ENCODE results near the gene ZDHHC12. TPM values are rescaled to one million over a fixed set of nuclear protein-coding genes. Genes with fewer than 3 reads are reported as not detected.

ZDHHC12 gene
- total and polyA plus RNA-seq, 2 experiments from 2014 or later = 58.7 to 68.3 TPM

DNA sequence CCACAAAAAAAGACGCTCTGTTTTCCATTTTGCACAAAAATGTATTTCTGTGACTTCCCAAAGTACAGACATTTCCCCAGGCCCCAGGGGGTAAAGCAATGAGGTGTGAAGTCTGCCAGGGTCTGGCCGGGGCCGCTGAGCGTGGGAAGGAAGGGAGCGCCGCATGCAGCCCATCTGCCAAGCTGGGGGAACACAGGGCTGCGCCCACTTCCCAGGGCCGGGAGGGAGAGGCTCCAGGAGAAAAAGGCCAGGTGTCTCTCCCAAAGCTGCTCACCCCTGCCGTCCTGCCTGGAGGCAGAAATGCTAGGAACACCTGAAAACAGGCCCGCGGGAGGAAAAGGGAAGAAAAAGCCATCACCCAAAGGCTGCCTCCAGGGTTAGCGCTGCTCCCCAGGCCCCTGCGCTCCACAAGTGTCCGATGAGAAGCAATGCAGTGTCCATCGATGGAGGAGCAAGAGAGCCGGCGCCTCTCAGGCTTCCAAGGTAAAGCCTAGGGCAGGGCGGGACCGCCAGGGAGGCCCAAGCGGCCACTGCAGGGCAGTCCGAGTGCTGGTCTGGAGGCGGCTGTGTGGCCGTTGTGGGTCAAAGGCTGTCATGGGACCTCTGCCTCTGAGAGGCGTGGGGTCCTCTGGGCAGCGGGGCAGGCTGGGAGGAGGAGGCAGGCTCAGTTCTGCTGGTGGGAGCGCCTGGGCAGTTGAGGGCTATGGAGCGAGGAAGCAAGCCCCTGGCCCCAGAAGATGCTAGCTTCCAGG, 6.0 kb upstream of the ZDHHC12 start:
- no peaks in the 10 kb centered on the region for H3K36me3 ChIP-seq
- H3K27me3 ChIP-seq = no peaks in the 10 kb centered on the region
- H3K27ac ChIP-seq = no peak overlapping the region
- H3K9me3 ChIP-seq (ENCODE audit: low read depth) = no peaks in the 10 kb centered on the region
- TF ChIP-seq, protein P1, sequence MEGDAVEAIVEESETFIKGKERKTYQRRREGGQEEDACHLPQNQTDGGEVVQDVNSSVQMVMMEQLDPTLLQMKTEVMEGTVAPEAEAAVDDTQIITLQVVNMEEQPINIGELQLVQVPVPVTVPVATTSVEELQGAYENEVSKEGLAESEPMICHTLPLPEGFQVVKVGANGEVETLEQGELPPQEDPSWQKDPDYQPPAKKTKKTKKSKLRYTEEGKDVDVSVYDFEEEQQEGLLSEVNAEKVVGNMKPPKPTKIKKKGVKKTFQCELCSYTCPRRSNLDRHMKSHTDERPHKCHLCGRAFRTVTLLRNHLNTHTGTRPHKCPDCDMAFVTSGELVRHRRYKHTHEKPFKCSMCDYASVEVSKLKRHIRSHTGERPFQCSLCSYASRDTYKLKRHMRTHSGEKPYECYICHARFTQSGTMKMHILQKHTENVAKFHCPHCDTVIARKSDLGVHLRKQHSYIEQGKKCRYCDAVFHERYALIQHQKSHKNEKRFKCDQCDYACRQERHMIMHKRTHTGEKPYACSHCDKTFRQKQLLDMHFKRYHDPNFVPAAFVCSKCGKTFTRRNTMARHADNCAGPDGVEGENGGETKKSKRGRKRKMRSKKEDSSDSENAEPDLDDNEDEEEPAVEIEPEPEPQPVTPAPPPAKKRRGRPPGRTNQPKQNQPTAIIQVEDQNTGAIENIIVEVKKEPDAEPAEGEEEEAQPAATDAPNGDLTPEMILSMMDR (IDR thresholded peaks at IDR 0.05; ENCODE audit: low read depth, low read length) = no peak
- H3K4me1 ChIP-seq (ENCODE audit: low read depth) = no peaks in the 10 kb centered on the region
- no peak overlapping the region for H3K4me3 ChIP-seq
- DNase-seq (ENCODE audit: low read depth in 1 of 2, low spot score in 1 of 2) = no peak

DNA sequence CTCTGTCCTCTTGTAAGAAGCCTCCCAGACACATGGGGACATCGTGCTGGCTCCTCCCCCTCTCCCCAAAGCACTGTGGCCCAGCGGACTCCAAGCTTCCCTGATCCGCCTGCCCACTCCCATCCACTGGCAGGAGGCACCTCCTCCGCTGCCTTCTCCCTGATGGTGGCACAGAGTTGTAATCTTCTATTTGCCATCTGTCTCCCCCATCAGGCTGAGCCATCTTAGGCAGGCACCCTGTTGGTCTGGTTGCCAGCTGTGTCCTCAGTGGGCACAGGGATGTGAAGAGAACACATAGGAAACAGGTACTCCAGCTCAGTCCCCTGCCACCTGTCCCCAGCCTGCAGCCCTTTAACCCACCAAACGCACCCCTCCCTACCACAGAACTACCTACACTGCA, 5.4 kb upstream of the ZDHHC12 start:
- Histone ChIP-seq H3K36me3 (no peaks in the 10 kb centered on the region), H3K27me3 (no peaks in the 10 kb centered on the region), H3K4me3 (no peak overlapping the region), H3K27ac (no peak overlapping the region), H3K4me1 (ENCODE audit: low read depth) (no peaks in the 10 kb centered on the region), H3K9me3 (ENCODE audit: low read depth) (no peaks in the 10 kb centered on the region)
- DNase-seq (ENCODE audit: low read depth in 1 of 2, low spot score in 1 of 2) = no peak
- TF ChIP-seq, protein P1 (IDR thresholded peaks at IDR 0.05; ENCODE audit: low read depth, low read length) = no peak

DNA sequence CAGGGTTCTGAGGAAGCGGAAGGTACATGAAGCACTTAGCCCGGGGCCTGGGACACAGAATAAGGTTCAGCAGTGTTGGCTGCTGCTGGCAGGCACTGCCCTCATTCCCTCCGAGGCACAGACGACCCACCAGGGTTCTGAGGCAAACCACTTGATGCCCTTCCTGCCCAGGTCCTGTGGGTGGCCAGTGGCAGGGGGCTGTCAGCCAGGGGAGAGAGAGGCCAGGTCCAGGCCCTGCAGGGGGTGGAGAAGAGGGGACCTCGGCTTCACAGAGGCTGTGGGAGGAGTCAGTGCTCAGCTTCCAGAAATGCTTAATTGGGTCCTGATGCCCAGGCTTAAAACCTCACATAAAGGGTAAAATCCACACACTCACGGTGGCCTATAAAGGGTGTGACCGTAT, 4.4 kb upstream of the ZDHHC12 start:
- H3K27me3 ChIP-seq = no peaks in the 10 kb centered on the region
- H3K27ac ChIP-seq = no peak overlapping the region
- no peaks in the 10 kb centered on the region for H3K4me1 ChIP-seq (ENCODE audit: low read depth)
- H3K4me3 ChIP-seq = no peak overlapping the region
- DNase-seq (ENCODE audit: low read depth in 1 of 2, low spot score in 1 of 2) = no peak
- TF ChIP-seq, protein P1 (IDR thresholded peaks at IDR 0.05; ENCODE audit: low read depth, low read length) = no peak
- H3K9me3 ChIP-seq (ENCODE audit: low read depth) = no peaks in the 10 kb centered on the region
- no peaks in the 10 kb centered on the region for H3K36me3 ChIP-seq

DNA sequence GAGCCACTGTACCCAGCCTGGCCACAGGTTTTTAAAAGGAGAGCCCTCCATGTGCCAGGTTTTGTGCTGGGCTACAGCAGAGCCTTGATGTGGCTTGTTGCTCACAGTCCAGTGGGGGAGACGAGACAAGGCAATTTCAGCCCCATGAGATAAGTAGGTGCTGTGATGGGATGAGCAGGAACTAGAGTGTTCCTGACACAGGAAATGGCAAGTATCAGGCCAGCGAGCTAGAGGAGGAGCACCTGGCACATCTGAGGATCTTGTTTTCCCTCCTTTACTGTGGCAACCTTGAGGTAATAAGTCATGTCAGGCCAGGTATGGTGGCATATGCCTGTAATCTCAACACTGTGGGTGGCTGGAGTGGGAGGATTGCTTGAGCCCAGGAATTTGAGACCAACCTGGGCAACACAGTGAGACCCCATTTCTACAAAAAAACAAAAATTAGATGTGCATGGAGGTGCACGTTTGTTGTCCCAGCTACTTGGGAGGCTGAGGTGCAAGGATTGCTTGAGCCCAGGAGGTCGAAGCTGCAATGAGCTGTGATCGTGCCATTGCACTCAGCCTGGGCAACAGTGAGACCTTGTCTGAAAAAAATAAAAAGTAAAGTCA, 3.8 kb upstream of the ZDHHC12 start:
- TF ChIP-seq, protein P1 (IDR thresholded peaks at IDR 0.05; ENCODE audit: low read depth, low read length) = no peak
- Histone ChIP-seq H3K4me1 (ENCODE audit: low read depth) (no peaks in the 10 kb centered on the region), H3K27ac (no peak overlapping the region), H3K36me3 (no peaks in the 10 kb centered on the region), H3K27me3 (no peaks in the 10 kb centered on the region), H3K9me3 (ENCODE audit: low read depth) (no peaks in the 10 kb centered on the region), H3K4me3 (no peak overlapping the region)
- no peak for DNase-seq (ENCODE audit: low read depth in 1 of 2, low spot score in 1 of 2)

DNA sequence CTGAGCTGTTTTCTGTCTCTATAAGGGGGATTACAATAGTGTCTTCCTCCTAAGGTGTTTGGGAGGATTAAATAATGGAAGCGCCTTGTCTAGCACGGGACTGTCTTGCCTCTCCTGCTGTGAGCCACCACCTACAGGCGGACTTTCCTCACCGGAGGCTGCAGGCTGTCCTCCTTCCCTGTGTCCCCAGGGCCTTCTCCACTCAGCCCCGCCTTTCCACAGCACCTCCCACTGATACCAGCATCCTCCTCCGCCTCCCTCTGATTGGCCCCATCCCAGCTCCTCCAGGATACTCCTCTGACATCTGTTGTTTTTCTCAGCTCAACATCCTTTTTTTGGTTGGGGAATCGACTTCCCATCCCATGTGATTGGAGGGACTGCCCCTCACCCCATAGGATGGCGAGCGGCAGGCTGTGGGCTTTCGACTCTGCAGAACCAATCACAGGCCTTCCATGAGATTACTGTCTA, 851 bp upstream of the ZDHHC12 start:
- Histone ChIP-seq H3K9me3 (ENCODE audit: low read depth) (no peaks in the 10 kb centered on the region), H3K27ac (no peak overlapping the region), H3K36me3 (no peaks in the 10 kb centered on the region), H3K4me3 (peak overlapping the region; percentile 42), H3K27me3 (no peaks in the 10 kb centered on the region), H3K4me1 (ENCODE audit: low read depth) (no peaks in the 10 kb centered on the region)
- TF ChIP-seq, protein P1 (IDR thresholded peaks at IDR 0.05; ENCODE audit: low read depth, low read length) = no peak
- peak; percentile 44 to 87 for DNase-seq (ENCODE audit: low read depth in 1 of 2, low spot score in 1 of 2)

All from cardiac muscle cell (in vitro differentiated cells and primary cell).